ENCODE measurements around the gene MINK1.

DNA sequence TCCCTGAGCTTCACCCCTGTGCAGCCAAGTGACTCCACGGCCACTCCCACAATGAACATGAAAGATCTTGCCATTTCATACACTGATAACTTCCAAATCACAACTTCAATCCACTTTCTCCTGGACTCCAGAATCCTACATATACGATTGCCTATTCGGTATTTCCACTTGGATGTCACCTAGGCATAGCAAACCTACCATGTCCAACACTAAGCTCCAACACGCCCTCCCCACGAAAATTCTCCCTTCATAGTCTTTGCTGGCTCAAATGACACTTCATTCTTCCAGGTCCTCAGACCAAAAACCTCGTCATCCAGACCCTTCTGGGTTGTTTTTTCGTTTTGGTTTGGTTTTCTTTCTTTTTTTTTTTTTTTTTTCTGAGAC, 42.4 kb upstream of the MINK1 start:
- TF ChIP-seq, protein P1, sequence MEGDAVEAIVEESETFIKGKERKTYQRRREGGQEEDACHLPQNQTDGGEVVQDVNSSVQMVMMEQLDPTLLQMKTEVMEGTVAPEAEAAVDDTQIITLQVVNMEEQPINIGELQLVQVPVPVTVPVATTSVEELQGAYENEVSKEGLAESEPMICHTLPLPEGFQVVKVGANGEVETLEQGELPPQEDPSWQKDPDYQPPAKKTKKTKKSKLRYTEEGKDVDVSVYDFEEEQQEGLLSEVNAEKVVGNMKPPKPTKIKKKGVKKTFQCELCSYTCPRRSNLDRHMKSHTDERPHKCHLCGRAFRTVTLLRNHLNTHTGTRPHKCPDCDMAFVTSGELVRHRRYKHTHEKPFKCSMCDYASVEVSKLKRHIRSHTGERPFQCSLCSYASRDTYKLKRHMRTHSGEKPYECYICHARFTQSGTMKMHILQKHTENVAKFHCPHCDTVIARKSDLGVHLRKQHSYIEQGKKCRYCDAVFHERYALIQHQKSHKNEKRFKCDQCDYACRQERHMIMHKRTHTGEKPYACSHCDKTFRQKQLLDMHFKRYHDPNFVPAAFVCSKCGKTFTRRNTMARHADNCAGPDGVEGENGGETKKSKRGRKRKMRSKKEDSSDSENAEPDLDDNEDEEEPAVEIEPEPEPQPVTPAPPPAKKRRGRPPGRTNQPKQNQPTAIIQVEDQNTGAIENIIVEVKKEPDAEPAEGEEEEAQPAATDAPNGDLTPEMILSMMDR (conservative IDR thresholded peaks at IDR 0.05 in 1 of 2, IDR thresholded peaks at IDR 0.05 in 1 of 2; ENCODE audit: extremely low read depth in 1 of 2, insufficient read depth in 1 of 2, low read depth in 1 of 2, low read length in 2 of 2) = no peak
- no peak for TF ChIP-seq EZH2 (IDR thresholded peaks at IDR 0.05; ENCODE audit: borderline replicate concordance, low read length)

Data from mammary epithelial cell (primary cell).